HEK293 (cell line): ENCODE measurements around the gene ZFYVE19.

Source experiments
- CTCF ChIP-seq: fragments of 450-650 bp; formaldehyde crosslinking; IDR thresholded peaks from 2 replicates; pipeline ENCODE4 v1.5.1; 2016; ENCODE audit warnings: missing biosample characterization, missing genetic modification characterization
- OSR2 ChIP-seq: fragments of 450-650 bp; formaldehyde crosslinking; IDR thresholded peaks from 2 replicates; pipeline ENCODE4 v1.5.1; 2016; ENCODE audit warnings: missing biosample characterization, missing genetic modification characterization
- REST ChIP-seq: fragments of 450-650 bp; formaldehyde crosslinking; IDR thresholded peaks from 2 replicates; pipeline ENCODE4 v1.5.1; 2016; ENCODE audit warnings: missing biosample characterization, missing genetic modification characterization
- ZBTB6 ChIP-seq: fragments of 450-650 bp; formaldehyde crosslinking; IDR thresholded peaks from 2 replicates; pipeline ENCODE4 v1.5.1; 2017; ENCODE audit warnings: missing biosample characterization, missing genetic modification characterization
- ZFP3 ChIP-seq: fragments of 450-650 bp; formaldehyde crosslinking; IDR thresholded peaks from 2 replicates; pipeline ENCODE4 v1.5.1; 2016; ENCODE audit warnings: low read depth, missing biosample characterization, missing genetic modification characterization
- ZFP37 ChIP-seq: fragments of 450-650 bp; formaldehyde crosslinking; IDR thresholded peaks from 2 replicates; pipeline ENCODE4 v1.5.1; 2016; ENCODE audit warnings: missing biosample characterization, missing genetic modification characterization
- ZNF112 ChIP-seq: fragments of 450-650 bp; formaldehyde crosslinking; IDR thresholded peaks from 2 replicates; pipeline ENCODE4 v1.5.0; 2017; ENCODE audit warnings: missing biosample characterization, missing genetic modification characterization
- ZNF488 ChIP-seq: fragments of 450-650 bp; formaldehyde crosslinking; IDR thresholded peaks from 2 replicates; pipeline ENCODE4 v1.5.1; 2016; ENCODE audit warnings: missing biosample characterization, missing genetic modification characterization
- ZNF548 ChIP-seq: fragments of 450-650 bp; formaldehyde crosslinking; IDR thresholded peaks from 2 replicates; pipeline ENCODE4 v1.5.1; 2016; ENCODE audit warnings: missing biosample characterization, missing genetic modification characterization
- ZNF580 ChIP-seq: fragments of 450-650 bp; formaldehyde crosslinking; IDR thresholded peaks from 2 replicates; pipeline ENCODE4 v1.5.1; 2016; ENCODE audit warnings: missing biosample characterization, missing genetic modification characterization
- ZNF707 ChIP-seq: fragments of 450-650 bp; formaldehyde crosslinking; IDR thresholded peaks from 2 replicates; pipeline ENCODE4 v1.5.1; 2016; ENCODE audit warnings: missing biosample characterization, missing genetic modification characterization
- ZNF768 ChIP-seq: fragments of 450-650 bp; formaldehyde crosslinking; IDR thresholded peaks from 2 replicates; pipeline ENCODE4 v1.5.1; 2018; ENCODE audit warnings: missing biosample characterization, mild to moderate bottlenecking, missing genetic modification characterization

GRCh38 chr15:40775740-40776536, 31.0 kb upstream of the ZFYVE19 start:
- TF ChIP-seq ZNF580, result no peak
- no peak for TF ChIP-seq CTCF (tag by site-specific recombination)
- no peak for TF ChIP-seq ZBTB6 (tag by site-specific recombination)
- no peak for TF ChIP-seq ZNF707
- no peak for TF ChIP-seq ZFP3 (tag by site-specific recombination)
- no peak for TF ChIP-seq OSR2 (tag by site-specific recombination)
- TF ChIP-seq ZNF112, result no peak
- no peak for TF ChIP-seq ZNF768 (tag by site-specific recombination)
- TF ChIP-seq ZNF488, result no peak
- TF ChIP-seq ZNF548 (tag by site-specific recombination), result no peak
- TF ChIP-seq ZFP37, result no peak
- no peak for TF ChIP-seq REST (tag by site-specific recombination)
